C4-2B (cell line): ENCODE results near the gene ST3GAL6.

ENCODE experiments used
- ZFX ChIP-seq: fragments of 450-650 bp; IDR thresholded peaks from 2 replicates; pipeline ENCODE4 v1.6.1; 2017
- TF ChIP-seq, protein P1 (sequence below): fragments of 450-650 bp; conservative IDR thresholded peaks from 2 replicates; pipeline ENCODE4 v1.5.1; 2017; ENCODE audit warnings: mild to moderate bottlenecking

DNA sequence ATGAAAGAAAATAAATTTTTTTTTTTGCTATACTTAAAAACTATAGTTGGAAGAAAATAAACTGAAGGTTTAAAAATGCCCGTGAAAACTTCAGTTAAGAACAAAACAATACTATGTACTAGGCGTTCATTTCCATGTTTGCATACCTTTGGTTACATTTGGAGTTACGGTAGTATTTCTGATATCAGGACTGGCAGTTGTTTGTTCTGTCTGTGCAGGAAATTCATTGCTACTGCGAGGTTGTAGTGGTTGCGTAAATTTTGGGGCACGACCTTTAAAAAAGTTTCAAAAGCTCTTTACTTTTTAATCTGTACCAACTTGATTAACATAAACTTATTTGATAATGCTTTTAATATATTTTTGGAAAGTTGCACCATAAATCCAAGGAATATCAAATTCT, 47.9 kb downstream of the ST3GAL6 start:
- TF ChIP-seq, protein P1, sequence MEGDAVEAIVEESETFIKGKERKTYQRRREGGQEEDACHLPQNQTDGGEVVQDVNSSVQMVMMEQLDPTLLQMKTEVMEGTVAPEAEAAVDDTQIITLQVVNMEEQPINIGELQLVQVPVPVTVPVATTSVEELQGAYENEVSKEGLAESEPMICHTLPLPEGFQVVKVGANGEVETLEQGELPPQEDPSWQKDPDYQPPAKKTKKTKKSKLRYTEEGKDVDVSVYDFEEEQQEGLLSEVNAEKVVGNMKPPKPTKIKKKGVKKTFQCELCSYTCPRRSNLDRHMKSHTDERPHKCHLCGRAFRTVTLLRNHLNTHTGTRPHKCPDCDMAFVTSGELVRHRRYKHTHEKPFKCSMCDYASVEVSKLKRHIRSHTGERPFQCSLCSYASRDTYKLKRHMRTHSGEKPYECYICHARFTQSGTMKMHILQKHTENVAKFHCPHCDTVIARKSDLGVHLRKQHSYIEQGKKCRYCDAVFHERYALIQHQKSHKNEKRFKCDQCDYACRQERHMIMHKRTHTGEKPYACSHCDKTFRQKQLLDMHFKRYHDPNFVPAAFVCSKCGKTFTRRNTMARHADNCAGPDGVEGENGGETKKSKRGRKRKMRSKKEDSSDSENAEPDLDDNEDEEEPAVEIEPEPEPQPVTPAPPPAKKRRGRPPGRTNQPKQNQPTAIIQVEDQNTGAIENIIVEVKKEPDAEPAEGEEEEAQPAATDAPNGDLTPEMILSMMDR = no peak
- no peak for TF ChIP-seq ZFX
